HG03196 (cell line): ENCODE measurements around the gene SERPINF2.
"Not testable (repeated sequence)": the region's sequence is repeated elsewhere in the genome, so short reads cannot be mapped to it uniquely, and the experiment has no call there.

Source experiments
- ATAC-seq: cut with Tn5 transposase; IDR thresholded peaks from one replicate; pipeline ENCODE4 v1.9.1; 2021; ENCODE audit not compliant: unreplicated experiment

The SERPINF2 gene

GRCh38 chr17:1716076-1716911, 26.4 kb upstream of the SERPINF2 start:
- peak; percentile 71 for ATAC-seq

GRCh38 chr17:1716912-1717695, 25.6 kb upstream of the SERPINF2 start:
- ATAC-seq = peak; percentile 45

GRCh38 chr17:1718362-1719165, 24.1 kb upstream of the SERPINF2 start:
- no peak for ATAC-seq

- no peak for ATAC-seq
Observed at GRCh38 chr17:1720856-1721386, 21.8 kb upstream of the SERPINF2 start.

GRCh38 chr17:1722022-1722421, 20.6 kb upstream of the SERPINF2 start:
- not testable (repeated sequence) for ATAC-seq

- peak; percentile 42 for ATAC-seq
Observed at GRCh38 chr17:1724351-1724868, 18.3 kb upstream of the SERPINF2 start, which contains the start of gene WDR81. Gene WDR81 (plus strand): TSS chr17:1724704. CDS start chr17:1724960, 256 bp downstream.

GRCh38 chr17:1724869-1725641, 17.6 kb upstream of the SERPINF2 start:
- peak; percentile 20 for ATAC-seq

- ATAC-seq = no peak
Observed at GRCh38 chr17:1725642-1726511, 16.8 kb upstream of the SERPINF2 start.

GRCh38 chr17:1726626-1727257, 15.9 kb upstream of the SERPINF2 start:
- ATAC-seq = no peak

- no peak for ATAC-seq
Observed at GRCh38 chr17:1727258-1727789, 15.3 kb upstream of the SERPINF2 start.

- ATAC-seq = no peak
Observed at GRCh38 chr17:1727876-1728630, 14.6 kb upstream of the SERPINF2 start.

GRCh38 chr17:1729966-1730325, 12.7 kb upstream of the SERPINF2 start:
- ATAC-seq = no peak

- ATAC-seq = no peak
Observed at GRCh38 chr17:1730326-1731193, 12.1 kb upstream of the SERPINF2 start.

- no peak for ATAC-seq
Observed at GRCh38 chr17:1731194-1731506, 11.5 kb upstream of the SERPINF2 start.

- no peak for ATAC-seq
Observed at GRCh38 chr17:1732241-1732832, 10.3 kb upstream of the SERPINF2 start.

GRCh38 chr17:1732833-1733321, 9.8 kb upstream of the SERPINF2 start:
- ATAC-seq = no peak
